GM10248 (cell line): ENCODE measurements around the gene SRGN.

ENCODE experiments used
- CTCF ChIA-PET: fragments of 300-600 bp; sonication (Branson Sonifier 250); formaldehyde crosslinking; extraction: SDS; loops from one replicate; lab custom pipeline; 2021; ENCODE audit warnings: antibody characterized with exemption; lab: Yijun Ruan, JAX
- POLR2A ChIA-PET: fragments of 350-650 bp; sonication (Branson Sonifier 250); formaldehyde crosslinking; extraction: SDS; loops from one replicate; lab custom pipeline; 2020; ENCODE audit warnings: antibody characterized with exemption; lab: Yijun Ruan, JAX
- DNase-seq: peaks from one replicate; pipeline ENCODE4 v3.0.0; 2012; ENCODE audit errors: extremely low spot score
- TF ChIP-seq, protein P1 (sequence below): IDR thresholded peaks from 2 replicates; pipeline ENCODE4 v1.5.1; 2012; ENCODE audit warnings: mild to moderate bottlenecking, low read depth; ENCODE audit errors: extremely low read depth, missing control alignments, control extremely low read depth

SRGN gene

DNA sequence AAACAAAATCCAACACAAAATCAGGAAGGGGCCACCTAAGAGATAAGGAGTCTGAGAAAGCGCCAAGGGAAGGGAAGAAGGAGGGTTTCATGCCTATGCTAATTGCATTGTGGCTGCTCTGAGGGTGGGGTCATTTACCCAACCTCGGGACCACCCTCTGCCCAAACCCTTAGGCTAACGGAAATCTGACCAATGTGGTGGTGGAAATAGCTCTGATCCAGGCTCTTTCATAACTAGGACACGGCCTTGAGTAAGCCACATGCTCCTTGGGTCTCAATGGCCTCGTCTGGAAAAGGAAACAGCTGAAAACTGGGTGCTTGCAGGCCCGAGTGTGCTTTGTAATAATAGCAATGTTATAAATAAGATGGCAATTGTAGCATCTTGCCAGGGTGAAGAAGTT lies 14.9 kb upstream of the SRGN start:
- no peak for DNase-seq
- TF ChIP-seq, protein P1, sequence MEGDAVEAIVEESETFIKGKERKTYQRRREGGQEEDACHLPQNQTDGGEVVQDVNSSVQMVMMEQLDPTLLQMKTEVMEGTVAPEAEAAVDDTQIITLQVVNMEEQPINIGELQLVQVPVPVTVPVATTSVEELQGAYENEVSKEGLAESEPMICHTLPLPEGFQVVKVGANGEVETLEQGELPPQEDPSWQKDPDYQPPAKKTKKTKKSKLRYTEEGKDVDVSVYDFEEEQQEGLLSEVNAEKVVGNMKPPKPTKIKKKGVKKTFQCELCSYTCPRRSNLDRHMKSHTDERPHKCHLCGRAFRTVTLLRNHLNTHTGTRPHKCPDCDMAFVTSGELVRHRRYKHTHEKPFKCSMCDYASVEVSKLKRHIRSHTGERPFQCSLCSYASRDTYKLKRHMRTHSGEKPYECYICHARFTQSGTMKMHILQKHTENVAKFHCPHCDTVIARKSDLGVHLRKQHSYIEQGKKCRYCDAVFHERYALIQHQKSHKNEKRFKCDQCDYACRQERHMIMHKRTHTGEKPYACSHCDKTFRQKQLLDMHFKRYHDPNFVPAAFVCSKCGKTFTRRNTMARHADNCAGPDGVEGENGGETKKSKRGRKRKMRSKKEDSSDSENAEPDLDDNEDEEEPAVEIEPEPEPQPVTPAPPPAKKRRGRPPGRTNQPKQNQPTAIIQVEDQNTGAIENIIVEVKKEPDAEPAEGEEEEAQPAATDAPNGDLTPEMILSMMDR, result no peak
- ChIA-PET CTCF (interaction anchor here (0.7 to 1.5 kb wide), 4 partner anchors 8 to 326 kb away, joined by 3 read pairs; no protein-coding TSS in a partner anchor), POLR2A (no interaction called here)

- ChIA-PET POLR2A (interaction anchor here (0.7 kb wide), 2 partner anchors 17 to 203 kb away, joined by 5 to 9 read pairs; no protein-coding TSS in a partner anchor), CTCF (interaction anchor here (0.7 to 0.9 kb wide), 2 partner anchors 9 to 19 kb away, joined by 3 read pairs; no protein-coding TSS in a partner anchor)
- TF ChIP-seq, protein P1, result no peak
- DNase-seq, result no peak
These were observed 14.1 kb upstream of the SRGN start for GRCh38 chr10:69073736-69074364.

GRCh38 chr10:69074532-69074931 lies 13.4 kb upstream of the SRGN start:
- TF ChIP-seq, protein P1, result no peak
- ChIA-PET POLR2A (no interaction called here), CTCF (interaction anchor here (0.7 to 1.3 kb wide), 2 partner anchors 12 to 18 kb away, joined by 4 to 5 read pairs; no protein-coding TSS in a partner anchor)
- no peak for DNase-seq

DNA sequence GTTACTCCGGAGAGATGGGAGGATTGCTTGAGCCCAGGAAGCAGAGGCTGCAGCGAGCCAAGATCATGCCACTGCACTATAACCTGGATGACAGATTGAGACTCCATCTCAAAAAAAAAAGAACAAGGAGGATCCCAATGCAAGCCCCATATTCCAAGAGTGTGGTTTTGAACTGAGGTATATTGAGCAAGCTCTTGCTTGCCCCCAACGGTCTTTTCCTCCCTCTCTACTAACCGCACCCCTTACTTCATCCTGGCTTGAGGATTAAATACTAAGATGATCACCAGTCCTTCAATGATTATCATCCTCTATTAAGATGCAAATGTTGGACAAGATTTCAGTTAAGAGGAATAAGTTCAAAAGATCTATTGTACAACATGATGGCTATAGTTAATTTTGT lies 12.5 kb upstream of the SRGN start:
- TF ChIP-seq, protein P1, result no peak
- CTCF ChIA-PET, result interaction anchor here (0.9 to 1.3 kb wide), 2 partner anchors 13 to 34 kb away, joined by 3 to 5 read pairs; no protein-coding TSS in a partner anchor
- DNase-seq, result no peak
- POLR2A ChIA-PET, result interaction anchor here (1.0 kb wide), 1 partner anchor 10 kb away, joined by 4 read pairs; no protein-coding TSS in a partner anchor

- POLR2A ChIA-PET, result interaction anchor here (0.6 kb wide), 1 partner anchor 9 kb away, joined by 3 read pairs; the partner anchor contains the start of gene SRGN
- CTCF ChIA-PET, result interaction anchor here (1.0 to 5.5 kb wide), 2 partner anchors 12 to 14 kb away, joined by 3 to 18 read pairs; no protein-coding TSS in a partner anchor
- TF ChIP-seq, protein P1, result no peak
- DNase-seq, result no peak
These were observed 9.6 kb upstream of the SRGN start for GRCh38 chr10:69078311-69078710.

DNA sequence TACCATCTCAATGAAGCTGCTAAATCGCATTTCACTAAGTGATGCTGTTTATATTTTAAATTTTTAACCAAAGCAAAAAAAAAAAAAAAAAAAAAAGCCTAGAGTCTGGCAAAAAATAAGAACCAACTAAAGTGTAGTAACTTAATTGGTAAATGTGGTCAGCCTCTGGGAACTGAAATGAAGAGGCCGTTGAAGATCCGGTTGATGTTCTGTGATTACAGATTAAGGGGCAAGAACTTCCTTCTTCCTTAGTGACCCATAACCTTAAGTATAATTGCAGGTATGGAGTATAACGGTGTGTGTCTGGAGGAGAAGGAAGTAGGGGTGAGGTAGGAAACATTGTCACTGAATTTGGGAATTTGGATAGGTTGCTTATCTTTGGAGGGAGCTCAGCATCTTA lies 7.7 kb upstream of the SRGN start:
- CTCF ChIA-PET, result interaction anchor here (1.1 to 5.5 kb wide), 4 partner anchors 9 to 31 kb away, joined by 3 to 18 read pairs (median 6); no protein-coding TSS in a partner anchor
- DNase-seq, result no peak
- TF ChIP-seq, protein P1, result no peak
- POLR2A ChIA-PET, result no interaction called here
